Parathyroid adenoma (tissue), 2 donors: ENCODE data around the gene CXCL14.

Experiments used
- H2AFZ ChIP-seq: fragments of 300-600 bp; sonication (generic); one replicate; pipeline ENCODE4 v1.7.0; 2017; ENCODE audit warnings: antibody characterized with exemption, mild to moderate bottlenecking
- H3K27ac ChIP-seq: fragments of 300-600 bp; sonication (generic); one replicate; pipeline ENCODE4 v1.7.0; 2017
- H3K27me3 ChIP-seq: fragments of 300-600 bp; sonication (generic); one replicate; pipeline ENCODE4 v1.7.0; 2017; ENCODE audit warnings: low read length; ENCODE audit not compliant: control insufficient read depth, insufficient read depth
- H3K36me3 ChIP-seq: fragments of 300-600 bp; sonication (generic); one replicate; pipeline ENCODE4 v1.7.0; 2017; ENCODE audit warnings: low read length; ENCODE audit not compliant: control insufficient read depth, insufficient read depth
- H3K4me1 ChIP-seq: fragments of 300-600 bp; sonication (generic); one replicate; pipeline ENCODE4 v1.7.0; 2017; ENCODE audit warnings: control low read depth
- H3K4me2 ChIP-seq: fragments of 300-600 bp; sonication (generic); one replicate; pipeline ENCODE4 v1.7.0; 2017; ENCODE audit warnings: low read length
- H3K4me3 ChIP-seq: fragments of 300-600 bp; sonication (generic); one replicate; pipeline ENCODE4 v1.7.0; 2017; ENCODE audit warnings: low read depth, low read length
- H3K79me2 ChIP-seq: fragments of 300-600 bp; sonication (generic); one replicate; pipeline ENCODE4 v1.7.0; 2017; ENCODE audit warnings: control low read depth
- H3K9ac ChIP-seq: fragments of 300-600 bp; sonication (generic); one replicate; pipeline ENCODE4 v1.7.0; 2017; ENCODE audit warnings: mild to moderate bottlenecking
- H3K9me3 ChIP-seq: fragments of 300-600 bp; sonication (generic); one replicate; pipeline ENCODE4 v1.7.0; 2017; ENCODE audit warnings: low read length; ENCODE audit not compliant: control insufficient read depth
- CTCF ChIP-seq: fragments of 300-600 bp; sonication (generic); IDR thresholded peaks from one replicate; pipeline ENCODE4 v1.7.0; 2017; ENCODE audit warnings: antibody characterized with exemption, mild to moderate bottlenecking
- donor health status: primary hyperparathyroidism.

Gene CXCL14

DNA sequence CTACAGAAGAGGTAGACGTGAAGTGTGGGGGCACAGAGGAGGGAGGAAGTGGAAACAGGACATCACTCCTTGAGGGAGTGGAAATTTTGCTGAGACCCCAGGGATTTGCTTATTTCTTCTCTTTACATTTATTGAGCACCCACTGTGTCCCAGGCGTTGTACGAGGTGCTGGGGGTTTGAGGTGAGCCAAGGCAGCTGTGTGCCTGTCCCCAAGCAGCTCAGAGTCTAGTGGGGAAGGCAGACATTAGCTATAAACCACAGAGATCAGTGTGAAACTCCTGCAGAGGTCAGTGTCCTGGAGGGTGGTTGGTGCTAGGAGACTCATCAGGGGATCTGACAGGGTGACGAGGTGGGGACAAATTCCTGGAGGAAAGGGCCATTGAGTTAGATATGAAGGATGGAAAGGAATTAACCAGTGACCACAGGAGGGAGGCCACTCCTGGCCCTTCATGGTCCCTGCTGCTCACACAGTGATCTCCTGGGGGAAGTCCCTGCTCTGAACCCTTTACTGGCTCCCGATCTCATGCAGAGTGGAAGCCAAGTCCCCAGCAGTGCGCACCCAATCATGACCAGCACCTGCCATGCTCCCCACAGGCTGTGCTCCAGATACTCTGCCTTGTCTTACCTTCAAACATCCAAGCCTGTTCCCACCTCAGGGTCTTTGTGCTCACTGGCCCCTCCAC is 3.4 kb upstream of the CXCL14 start:
- Histone ChIP-seq H3K79me2 (no peaks in the 10 kb centered on the region), H3K4me3 (no peak overlapping the region), H3K9ac (no peak overlapping the region), H3K4me1 (no peaks in the 10 kb centered on the region), H3K36me3 (no peaks in the 10 kb centered on the region), H3K4me2 (no peak overlapping the region), H3K9me3 (no peaks in the 10 kb centered on the region), H3K27ac (no peak overlapping the region), H2AFZ (no peak overlapping the region), H3K27me3 (peaks cover 2% of the 10 kb centered on the region)
- TF ChIP-seq CTCF: no peak

GRCh38 chr5:135578305-135578684 is 496 bp downstream of the CXCL14 start:
- Histone ChIP-seq H3K79me2 (no peaks in the 10 kb centered on the region), H3K4me2 (no peak overlapping the region), H3K27ac (no peak overlapping the region), H3K9ac (no peak overlapping the region), H3K36me3 (no peaks in the 10 kb centered on the region), H3K27me3 (peaks cover 2% of the 10 kb centered on the region), H3K4me1 (no peaks in the 10 kb centered on the region), H3K9me3 (no peaks in the 10 kb centered on the region), H2AFZ (no peak overlapping the region), H3K4me3 (no peak overlapping the region)
- no peak for TF ChIP-seq CTCF

DNA sequence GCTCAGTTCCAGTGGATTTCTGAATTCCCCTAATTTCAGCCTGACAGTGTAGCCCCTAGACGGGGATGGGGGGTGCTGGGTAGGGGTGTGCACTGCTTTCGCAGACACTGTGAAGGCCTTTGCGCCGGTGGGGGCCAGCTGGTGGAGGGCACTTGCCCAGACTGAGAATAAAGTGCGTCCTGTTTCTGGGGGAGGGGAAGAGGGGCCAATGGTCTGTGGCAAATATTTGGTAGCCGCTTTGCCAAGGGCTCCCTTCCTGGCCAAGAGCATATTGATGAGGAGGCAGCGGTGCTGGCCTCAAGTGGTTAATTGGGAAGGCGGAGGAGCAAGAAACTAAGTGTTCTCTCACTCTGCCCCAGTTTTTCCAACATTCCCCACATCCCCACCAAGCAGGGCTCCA is 1.4 kb downstream of the CXCL14 start:
- H3K4me3 ChIP-seq: no peak overlapping the region
- no peak overlapping the region for H3K9ac ChIP-seq
- no peak overlapping the region for H3K4me2 ChIP-seq
- H3K4me1 ChIP-seq: no peaks in the 10 kb centered on the region
- no peaks in the 10 kb centered on the region for H3K36me3 ChIP-seq
- no peak overlapping the region for H3K27ac ChIP-seq
- H2AFZ ChIP-seq: no peak overlapping the region
- H3K79me2 ChIP-seq: no peaks in the 10 kb centered on the region
- no peak for TF ChIP-seq CTCF
- no peaks in the 10 kb centered on the region for H3K9me3 ChIP-seq
- H3K27me3 ChIP-seq: peaks cover 2% of the 10 kb centered on the region

- no peak for TF ChIP-seq CTCF
- no peak overlapping the region for H2AFZ ChIP-seq
Measured at GRCh38 chr5:135576075-135576599, 2.7 kb downstream of the CXCL14 start.

GRCh38 chr5:135574493-135574892 is 4.3 kb downstream of the CXCL14 start:
- Histone ChIP-seq H3K27ac (no peak overlapping the region), H3K4me2 (no peak overlapping the region)

More at GRCh38 chr5:135576075-135576599, 2.7 kb downstream of the CXCL14 start:
- H3K4me1 ChIP-seq: no peaks in the 10 kb centered on the region
- H3K9ac ChIP-seq: no peak overlapping the region
- H3K27me3 ChIP-seq: peaks cover 2% of the 10 kb centered on the region
- H3K79me2 ChIP-seq: no peaks in the 10 kb centered on the region
- no peak overlapping the region for H3K4me3 ChIP-seq
- no peaks in the 10 kb centered on the region for H3K9me3 ChIP-seq
- H3K27ac ChIP-seq: no peak overlapping the region
- no peaks in the 10 kb centered on the region for H3K36me3 ChIP-seq
- no peak overlapping the region for H3K4me2 ChIP-seq

More at GRCh38 chr5:135574493-135574892, 4.3 kb downstream of the CXCL14 start:
- Histone ChIP-seq H3K9me3 (no peaks in the 10 kb centered on the region), H2AFZ (no peak overlapping the region), H3K36me3 (no peaks in the 10 kb centered on the region), H3K4me1 (no peaks in the 10 kb centered on the region), H3K27me3 (peaks cover 2% of the 10 kb centered on the region), H3K9ac (no peak overlapping the region), H3K4me3 (no peak overlapping the region), H3K79me2 (no peaks in the 10 kb centered on the region)
- no peak for TF ChIP-seq CTCF
